ENCODE data around the gene GHR. TPM values are rescaled to one million over a fixed set of nuclear protein-coding genes. Genes with fewer than 3 reads are reported as not detected.

GHR gene
- polyA plus RNA-seq, 3 donors, result not detected

- no peak overlapping the region for H3K27ac Mint-ChIP-seq
- H3K4me3 Mint-ChIP-seq, result no peak overlapping the region
- peaks cover 0 to 1% (median 0%) of the 10 kb centered on the region in 3 donors for H3K27me3 Mint-ChIP-seq (ENCODE audit: low read depth in 3 of 3)
- H3K27ac ChIP-seq (ENCODE audit: low read depth in 1 of 2, low read length in 2 of 2), result no peak overlapping the region
- no peaks in the 10 kb centered on the region for H3K27me3 ChIP-seq (ENCODE audit: control insufficient read depth in 2 of 2, insufficient read depth in 2 of 2, low read length in 2 of 2)
- no peak overlapping the region for H2AFZ ChIP-seq (ENCODE audit: insufficient read depth, low read depth, low read length, poor library complexity, severe bottlenecking)
- H3K4me1 ChIP-seq (ENCODE audit: control insufficient read depth in 1 of 2, insufficient read depth in 2 of 2, low read length in 2 of 2), result no peaks in the 10 kb centered on the region
- no peak for DNase-seq
- H3K9ac ChIP-seq (ENCODE audit: insufficient read depth, low read length, poor library complexity, severe bottlenecking), result no peak overlapping the region
- no peaks in the 10 kb centered on the region for H4K20me1 ChIP-seq (ENCODE audit: insufficient read depth, low read length)
- H3K4me3 ChIP-seq (replicated peaks in 1 of 3; ENCODE audit: low read depth in 2 of 3, low read length in 3 of 3), result no peak overlapping the region
- no peaks in the 10 kb centered on the region for H3K79me2 ChIP-seq (ENCODE audit: insufficient read depth, low read length)
- H3K9me3 ChIP-seq (replicated peaks in 1 of 2; ENCODE audit: control insufficient read depth in 1 of 2, insufficient read depth in 1 of 2, low read length in 2 of 2), result no peaks in the 10 kb centered on the region
- H3K4me2 ChIP-seq (replicated peaks; ENCODE audit: extremely low read depth, low read length, poor library complexity, severe bottlenecking), result no peak overlapping the region
- no peaks in the 10 kb centered on the region for H3K36me3 ChIP-seq (replicated peaks in 1 of 2; ENCODE audit: control insufficient read depth in 1 of 2, insufficient read depth in 2 of 2, low read length in 2 of 2)
- no peaks in the 10 kb centered on the region for H3K4me1 Mint-ChIP-seq
- intact Hi-C loops (cut with micrococcal nuclease), result no loop called here
- H3K9me3 Mint-ChIP-seq, result peaks cover 0 to 3% (median 0%) of the 10 kb centered on the region in 7 donors
- TF ChIP-seq, protein P1, sequence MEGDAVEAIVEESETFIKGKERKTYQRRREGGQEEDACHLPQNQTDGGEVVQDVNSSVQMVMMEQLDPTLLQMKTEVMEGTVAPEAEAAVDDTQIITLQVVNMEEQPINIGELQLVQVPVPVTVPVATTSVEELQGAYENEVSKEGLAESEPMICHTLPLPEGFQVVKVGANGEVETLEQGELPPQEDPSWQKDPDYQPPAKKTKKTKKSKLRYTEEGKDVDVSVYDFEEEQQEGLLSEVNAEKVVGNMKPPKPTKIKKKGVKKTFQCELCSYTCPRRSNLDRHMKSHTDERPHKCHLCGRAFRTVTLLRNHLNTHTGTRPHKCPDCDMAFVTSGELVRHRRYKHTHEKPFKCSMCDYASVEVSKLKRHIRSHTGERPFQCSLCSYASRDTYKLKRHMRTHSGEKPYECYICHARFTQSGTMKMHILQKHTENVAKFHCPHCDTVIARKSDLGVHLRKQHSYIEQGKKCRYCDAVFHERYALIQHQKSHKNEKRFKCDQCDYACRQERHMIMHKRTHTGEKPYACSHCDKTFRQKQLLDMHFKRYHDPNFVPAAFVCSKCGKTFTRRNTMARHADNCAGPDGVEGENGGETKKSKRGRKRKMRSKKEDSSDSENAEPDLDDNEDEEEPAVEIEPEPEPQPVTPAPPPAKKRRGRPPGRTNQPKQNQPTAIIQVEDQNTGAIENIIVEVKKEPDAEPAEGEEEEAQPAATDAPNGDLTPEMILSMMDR (IDR thresholded peaks at IDR 0.05), result no peak
- H3K36me3 Mint-ChIP-seq, result no peaks in the 10 kb centered on the region
- WGBS (ENCODE audit: insufficient coverage), result 93% methylated on average over 7 of the region's 9 CpGs
Measured at GRCh38 chr5:42513246-42513645, 90.0 kb downstream of the GHR start.

- no peaks in the 10 kb centered on the region for H3K27me3 ChIP-seq (ENCODE audit: control insufficient read depth in 2 of 2, insufficient read depth in 2 of 2, low read length in 2 of 2)
Measured at GRCh38 chr5:42514754-42515153, 91.5 kb downstream of the GHR start.

More at GRCh38 chr5:42514754-42515153, 91.5 kb downstream of the GHR start:
- WGBS (ENCODE audit: insufficient coverage), result no CpG with 5 or more reads among the region's 2 CpGs
- Mint-ChIP-seq H3K9me3 (peaks cover 0 to 3% (median 0%) of the 10 kb centered on the region in 7 donors), H3K4me1 (no peaks in the 10 kb centered on the region), H3K27me3 (ENCODE audit: low read depth in 3 of 3) (peaks cover 0 to 1% (median 0%) of the 10 kb centered on the region in 3 donors), H3K36me3 (no peaks in the 10 kb centered on the region), H3K4me3 (no peak overlapping the region), H3K27ac (no peak overlapping the region)
- no peaks in the 10 kb centered on the region for H3K9me3 ChIP-seq (replicated peaks in 1 of 2; ENCODE audit: control insufficient read depth in 1 of 2, insufficient read depth in 1 of 2, low read length in 2 of 2)
- H3K4me1 ChIP-seq (ENCODE audit: control insufficient read depth in 1 of 2, insufficient read depth in 2 of 2, low read length in 2 of 2), result no peaks in the 10 kb centered on the region
- no peak overlapping the region for H3K4me3 ChIP-seq (replicated peaks in 1 of 3; ENCODE audit: low read depth in 2 of 3, low read length in 3 of 3)
- H3K4me2 ChIP-seq (replicated peaks; ENCODE audit: extremely low read depth, low read length, poor library complexity, severe bottlenecking), result no peak overlapping the region
- intact Hi-C loops (cut with micrococcal nuclease), result no loop called here
- no peaks in the 10 kb centered on the region for H3K36me3 ChIP-seq (replicated peaks in 1 of 2; ENCODE audit: control insufficient read depth in 1 of 2, insufficient read depth in 2 of 2, low read length in 2 of 2)
- no peak overlapping the region for H3K9ac ChIP-seq (ENCODE audit: insufficient read depth, low read length, poor library complexity, severe bottlenecking)
- no peak overlapping the region for H3K27ac ChIP-seq (ENCODE audit: low read depth in 1 of 2, low read length in 2 of 2)
- TF ChIP-seq, protein P1 (IDR thresholded peaks at IDR 0.05), result no peak
- no peaks in the 10 kb centered on the region for H4K20me1 ChIP-seq (ENCODE audit: insufficient read depth, low read length)
- no peak overlapping the region for H2AFZ ChIP-seq (ENCODE audit: insufficient read depth, low read depth, low read length, poor library complexity, severe bottlenecking)
- DNase-seq, result no peak
- no peaks in the 10 kb centered on the region for H3K79me2 ChIP-seq (ENCODE audit: insufficient read depth, low read length)
